ENCODE measurements around the gene PELI3. TPM values are rescaled to one million over a fixed set of nuclear protein-coding genes. Genes with fewer than 3 reads are reported as not detected.
A peak's percentile ranks its signal among the peaks of the same experiment; 100 is the strongest.

Gene PELI3
- total RNA-seq, 1 donor from 2014 or later: 2.7 TPM

GRCh38 chr11:66475349-66476172 lies 8.9 kb downstream of the PELI3 start:
- no peaks in the 10 kb centered on the region for H3K36me3 ChIP-seq
- DNase-seq (ENCODE audit: low spot score): no peak
- no peaks in the 10 kb centered on the region for H3K9me3 ChIP-seq (ENCODE audit: low read depth)
- H3K4me1 ChIP-seq: no peaks in the 10 kb centered on the region
- no peak overlapping the region for H3K4me3 ChIP-seq
- Mint-ChIP-seq H3K27me3 (ENCODE audit: insufficient read depth, low read depth) (peaks cover 10% of the 10 kb centered on the region), H3K27ac (no peak overlapping the region), H3K9me3 (no peaks in the 10 kb centered on the region), H3K4me3 (no peak overlapping the region), H3K4me1 (peaks cover 25% of the 10 kb centered on the region), H3K36me3 (peaks cover 5% of the 10 kb centered on the region)
- peaks cover 12% of the 10 kb centered on the region for H3K79me2 ChIP-seq (ENCODE audit: low read depth)
- peaks cover 31% of the 10 kb centered on the region for H4K20me1 ChIP-seq (ENCODE audit: low read depth)
- H3F3A ChIP-seq (ENCODE audit: low read depth): peaks cover 29% of the 10 kb centered on the region
- no peaks in the 10 kb centered on the region for H3K27me3 ChIP-seq
- H2AFZ ChIP-seq (replicated peaks): no peak overlapping the region
- H3K4me2 ChIP-seq: no peak overlapping the region
- no peak for TF ChIP-seq EZH2phosphoT487 (IDR thresholded peaks at IDR 0.05)
- no peak for TF ChIP-seq EZH2 (IDR thresholded peaks at IDR 0.05)
- no peak for TF ChIP-seq CTCF (IDR thresholded peaks at IDR 0.05)
- H3K27ac ChIP-seq: no peak overlapping the region
- H3K9ac ChIP-seq: no peak overlapping the region

GRCh38 chr11:66476173-66476840 lies 9.6 kb downstream of the PELI3 start:
- peak overlapping the region; percentile 73 for H3K27ac Mint-ChIP-seq
- Histone ChIP-seq H3K79me2 (ENCODE audit: low read depth) (peaks cover 16% of the 10 kb centered on the region), H3K4me1 (peaks cover 3% of the 10 kb centered on the region), H3K36me3 (no peaks in the 10 kb centered on the region), H3K9ac (no peak overlapping the region), H3K27me3 (no peaks in the 10 kb centered on the region), H3K27ac (peak overlapping the region; percentile 46), H3F3A (ENCODE audit: low read depth) (peaks cover 37% of the 10 kb centered on the region), H3K4me2 (no peak overlapping the region), H3K4me3 (no peak overlapping the region), H3K9me3 (ENCODE audit: low read depth) (no peaks in the 10 kb centered on the region), H2AFZ (replicated peaks) (no peak overlapping the region), H4K20me1 (ENCODE audit: low read depth) (peaks cover 31% of the 10 kb centered on the region)
- no peak for DNase-seq (ENCODE audit: low spot score)
- H3K4me3 Mint-ChIP-seq: no peak overlapping the region
- no peak for TF ChIP-seq CTCF (IDR thresholded peaks at IDR 0.05)
- TF ChIP-seq EZH2phosphoT487 (IDR thresholded peaks at IDR 0.05): no peak
- no peak for TF ChIP-seq EZH2 (IDR thresholded peaks at IDR 0.05)
- peaks cover 29% of the 10 kb centered on the region for H3K4me1 Mint-ChIP-seq
- no peaks in the 10 kb centered on the region for H3K9me3 Mint-ChIP-seq
- peaks cover 12% of the 10 kb centered on the region for H3K27me3 Mint-ChIP-seq (ENCODE audit: insufficient read depth, low read depth)
- peaks cover 3% of the 10 kb centered on the region for H3K36me3 Mint-ChIP-seq

- Histone ChIP-seq H3K9me3 (ENCODE audit: low read depth) (no peaks in the 10 kb centered on the region), H3F3A (ENCODE audit: low read depth) (peaks cover 40% of the 10 kb centered on the region), H3K79me2 (ENCODE audit: low read depth) (peaks cover 20% of the 10 kb centered on the region), H3K4me3 (no peak overlapping the region), H3K27ac (peak overlapping the region; percentile 46), H2AFZ (replicated peaks) (no peak overlapping the region), H3K27me3 (no peaks in the 10 kb centered on the region), H3K4me1 (peaks cover 3% of the 10 kb centered on the region), H4K20me1 (ENCODE audit: low read depth) (peaks cover 31% of the 10 kb centered on the region), H3K4me2 (no peak overlapping the region), H3K9ac (no peak overlapping the region), H3K36me3 (no peaks in the 10 kb centered on the region)
- Mint-ChIP-seq H3K27ac (peak overlapping the region; percentile 73), H3K4me1 (peaks cover 29% of the 10 kb centered on the region), H3K4me3 (peak overlapping the region; percentile 56), H3K27me3 (ENCODE audit: insufficient read depth, low read depth) (peaks cover 12% of the 10 kb centered on the region), H3K9me3 (no peaks in the 10 kb centered on the region), H3K36me3 (peaks cover 3% of the 10 kb centered on the region)
- DNase-seq (ENCODE audit: low spot score): peak; percentile 52
- TF ChIP-seq EZH2phosphoT487 (IDR thresholded peaks at IDR 0.05): no peak
- TF ChIP-seq CTCF (IDR thresholded peaks at IDR 0.05): no peak
- TF ChIP-seq EZH2 (IDR thresholded peaks at IDR 0.05): no peak
Observed at GRCh38 chr11:66476841-66477251, 10.1 kb downstream of the PELI3 start.
